Esophagus muscularis mucosa (tissue), 4 donors: ENCODE data around the gene ARHGAP5.

Experiments used
- CTCF ChIP-seq, 3 experiments: fragments of 200-600 bp in 2 of 3; fragments of 450-650 bp in 1 of 3; sonication (generic) in 2 of 3; IDR thresholded peaks; one replicate each; pipeline ENCODE4 v1.5.1; 2017 to 2019; ENCODE audit warnings: antibody characterized with exemption in 3 of 3, mild to moderate bottlenecking in 2 of 3, moderate library complexity in 1 of 3
- EP300 ChIP-seq: sonication (generic); formaldehyde crosslinking; IDR thresholded peaks from one replicate; pipeline ENCODE4 v1.6.1; 2017; ENCODE audit warnings: antibody characterized with exemption
- POLR2A ChIP-seq: fragments of 450-650 bp; IDR thresholded peaks from one replicate; pipeline ENCODE4 v1.6.1; 2017; ENCODE audit warnings: antibody characterized with exemption, moderate library complexity, mild to moderate bottlenecking, low read depth
- POLR2AphosphoS5 ChIP-seq, 2 donors: sonication (generic); formaldehyde crosslinking; IDR thresholded peaks; one replicate each; pipeline ENCODE4 v1.6.1; 2017; ENCODE audit warnings: antibody characterized with exemption in 2 of 2

- TF ChIP-seq POLR2AphosphoS5 (IDR thresholded peaks at IDR 0.05): no peak
- TF ChIP-seq POLR2A: no peak
- no peak for TF ChIP-seq CTCF (IDR thresholded peaks at IDR 0.05)
- no peak for TF ChIP-seq EP300
Observed at GRCh38 chr14:32074887-32075572, 2.1 kb upstream of the ARHGAP5 start.
